NOMO-1 (cell line): ENCODE data around the gene C19orf12.

ENCODE experiments used
- DNase-seq, 2 experiments: peaks; one replicate each; lab custom pipeline; 2025; ENCODE audit not compliant: unreplicated experiment in 2 of 2; lab: John Stamatoyannopoulos, UW

C19orf12 gene

DNA sequence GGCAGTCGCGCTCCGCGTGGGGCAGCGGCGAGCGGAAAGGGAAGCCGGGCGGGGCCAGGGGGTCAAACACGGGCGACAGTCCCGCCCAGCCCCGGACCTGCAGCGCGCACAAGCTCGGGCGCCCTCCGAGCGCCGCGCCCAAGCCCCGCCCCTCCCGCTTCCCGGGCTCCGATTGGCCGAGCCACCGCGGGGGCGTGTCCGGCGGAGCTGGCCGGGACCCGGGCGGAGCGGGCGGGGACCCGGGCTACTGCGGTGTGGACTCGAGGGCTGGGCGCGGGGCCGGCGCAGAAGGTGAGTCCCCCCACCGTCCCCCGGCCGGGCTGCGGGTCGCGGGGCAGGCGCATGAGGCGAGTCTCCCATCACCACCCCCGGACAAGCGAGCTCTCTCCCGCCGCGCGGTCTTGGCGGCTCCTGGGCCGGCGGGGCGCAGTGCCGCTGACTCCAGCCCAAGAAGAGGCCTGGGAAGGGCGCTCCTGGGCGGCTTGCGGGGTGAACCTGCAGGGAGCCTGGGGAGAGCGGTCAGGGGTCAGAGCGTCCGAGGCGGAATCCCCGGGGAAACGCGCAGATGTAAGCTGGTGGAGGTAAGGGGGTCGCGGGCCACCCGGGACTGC lies 49.7 kb downstream of the C19orf12 start, which contains the start of gene PLEKHF1:
Gene PLEKHF1, plus strand, starts transcription at position 247 of the 611 bp plus-strand sequence. CDS start 8,379 bp downstream, outside the sequence.
- DNase-seq = peak; percentile 76 to 90

DNA sequence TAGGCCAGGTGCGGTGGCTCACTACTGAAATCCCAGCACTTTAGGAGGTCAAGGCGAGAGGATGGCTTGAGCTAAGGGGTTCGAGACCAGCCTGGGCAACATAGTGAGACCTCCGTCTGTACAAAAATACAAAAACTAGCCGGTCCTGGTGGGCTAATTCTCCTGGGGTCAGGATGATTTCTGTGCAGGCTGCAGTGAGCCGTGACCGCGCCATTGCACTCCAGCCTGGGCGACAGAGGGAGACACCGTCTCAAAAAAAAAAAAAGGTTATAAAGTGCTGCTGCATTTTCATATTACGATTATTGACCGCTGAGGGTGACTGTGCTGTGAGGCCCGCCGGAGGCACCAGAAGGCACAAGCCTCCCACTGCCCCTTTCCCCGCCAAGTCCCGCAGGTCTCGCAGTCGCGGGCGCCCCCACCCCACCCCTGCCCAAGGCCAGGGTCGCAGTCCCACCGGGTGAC lies 50.3 kb downstream of the C19orf12 start:
- DNase-seq = no peak

DNA sequence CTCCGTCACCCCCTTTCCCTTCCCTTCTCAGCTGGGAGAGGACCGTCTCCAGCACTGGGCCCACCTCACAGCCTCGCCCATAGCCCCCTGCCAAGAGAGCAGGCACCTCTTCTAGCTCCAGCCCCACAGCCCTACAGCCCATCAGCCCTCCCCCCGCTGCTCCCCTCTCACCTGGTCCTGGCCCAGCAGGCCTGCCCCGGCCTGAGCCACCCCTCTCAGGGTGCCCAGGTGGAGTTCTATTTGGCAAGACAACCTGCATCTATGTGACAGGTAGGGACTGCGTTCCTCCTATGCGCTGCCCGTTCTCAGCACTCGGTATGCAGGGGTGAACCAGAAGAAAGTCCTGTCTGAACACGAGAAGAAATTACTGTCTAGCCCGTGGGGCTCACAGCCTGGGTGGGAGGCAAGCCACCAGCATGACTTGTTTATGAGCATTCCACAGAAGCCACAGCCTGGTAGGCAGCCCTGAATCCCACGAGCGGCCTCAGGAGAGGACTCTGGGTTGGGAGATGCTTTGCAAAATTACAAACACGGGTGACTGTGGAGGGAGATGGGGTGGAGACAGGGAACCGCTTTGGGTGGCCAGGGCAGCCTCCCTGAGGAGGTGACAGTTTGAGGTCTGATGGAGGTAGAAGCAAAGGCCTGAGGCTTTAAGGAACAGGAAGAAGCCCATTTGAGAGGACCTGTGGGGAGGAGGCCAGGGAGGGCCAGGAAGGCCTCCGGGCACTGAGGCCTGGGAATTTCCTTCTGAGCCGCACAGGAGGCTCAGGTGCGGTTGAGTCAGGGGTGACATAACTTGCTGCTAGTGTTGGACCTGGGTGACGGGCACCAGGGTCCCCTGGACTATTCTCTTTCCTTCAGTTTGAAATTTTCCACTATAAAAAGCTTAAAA lies 51.0 kb downstream of the C19orf12 start:
- DNase-seq = no peak

DNA sequence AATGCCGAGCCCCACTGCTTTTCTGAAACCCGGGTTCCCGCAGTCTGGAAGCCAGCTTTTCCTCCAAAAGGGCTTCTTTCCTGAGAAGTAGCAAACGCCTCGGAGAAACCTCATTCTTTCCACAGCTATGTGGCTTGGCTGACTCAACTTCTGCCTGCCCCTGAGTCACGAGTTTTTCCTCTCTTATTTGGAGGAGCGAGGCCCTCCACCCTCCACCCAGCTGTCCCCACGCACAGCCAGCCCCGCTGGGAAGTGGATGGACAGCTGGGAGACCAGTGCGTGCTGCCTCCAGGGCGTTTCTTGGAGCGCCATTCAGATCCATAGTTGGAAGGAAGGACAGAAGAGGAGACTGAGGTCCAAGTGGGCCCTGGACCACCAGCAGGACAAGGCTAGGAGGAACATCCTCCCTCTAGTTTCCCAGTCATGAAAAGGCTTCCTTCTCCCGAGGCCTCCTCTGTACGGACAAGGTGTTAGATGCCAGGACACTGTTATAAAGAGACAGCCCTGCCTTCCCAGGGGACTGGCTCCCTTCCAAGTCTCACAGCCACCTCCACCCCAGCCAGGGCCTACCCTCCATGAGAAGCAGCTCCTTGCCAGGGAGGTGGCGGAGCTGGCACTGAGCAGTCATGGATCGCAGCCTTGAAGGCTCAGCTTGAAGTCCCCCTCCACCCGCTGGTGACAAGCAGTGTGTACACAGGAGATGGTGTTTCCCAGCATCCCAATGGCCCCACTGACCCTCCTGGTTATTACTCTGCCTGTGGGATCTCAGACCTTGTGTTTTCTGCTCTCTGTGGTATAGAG lies 52.3 kb downstream of the C19orf12 start:
- no peak for DNase-seq

DNA sequence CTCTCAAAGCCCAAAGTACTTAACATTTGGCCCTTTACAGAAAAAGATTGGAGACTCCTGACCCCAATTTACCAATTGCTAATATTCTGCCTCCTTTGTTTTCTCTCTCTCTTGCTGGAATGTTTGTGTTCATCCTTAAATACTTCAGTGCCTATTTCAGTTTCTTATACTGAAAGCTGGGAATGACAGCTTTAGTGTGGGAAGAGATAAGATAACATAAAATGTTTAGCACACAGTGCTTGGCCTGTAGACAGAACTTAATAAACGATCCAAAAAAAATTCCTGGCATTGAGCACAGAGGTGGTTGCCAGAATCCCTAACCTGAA lies 52.8 kb downstream of the C19orf12 start:
- no peak for DNase-seq

DNA sequence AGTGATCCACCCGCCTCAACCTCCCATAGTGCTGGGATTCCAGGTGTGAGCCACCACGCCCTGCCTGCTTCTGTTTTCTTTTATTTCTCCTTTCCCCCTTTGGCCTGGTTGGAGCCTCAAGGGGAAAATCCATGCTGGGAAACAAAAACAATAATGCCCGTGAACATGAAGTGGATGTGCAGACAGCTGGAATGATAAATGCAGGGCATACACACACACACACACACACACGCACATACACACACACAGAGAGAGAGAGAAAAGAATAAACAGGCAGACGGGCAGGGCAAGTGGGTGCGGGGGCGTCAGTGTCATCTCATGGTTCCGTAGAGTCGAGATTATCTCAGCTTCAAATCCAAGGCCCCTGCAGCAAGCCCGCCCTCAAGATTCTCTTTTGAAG lies 54.2 kb downstream of the C19orf12 start:
- no peak for DNase-seq

DNA sequence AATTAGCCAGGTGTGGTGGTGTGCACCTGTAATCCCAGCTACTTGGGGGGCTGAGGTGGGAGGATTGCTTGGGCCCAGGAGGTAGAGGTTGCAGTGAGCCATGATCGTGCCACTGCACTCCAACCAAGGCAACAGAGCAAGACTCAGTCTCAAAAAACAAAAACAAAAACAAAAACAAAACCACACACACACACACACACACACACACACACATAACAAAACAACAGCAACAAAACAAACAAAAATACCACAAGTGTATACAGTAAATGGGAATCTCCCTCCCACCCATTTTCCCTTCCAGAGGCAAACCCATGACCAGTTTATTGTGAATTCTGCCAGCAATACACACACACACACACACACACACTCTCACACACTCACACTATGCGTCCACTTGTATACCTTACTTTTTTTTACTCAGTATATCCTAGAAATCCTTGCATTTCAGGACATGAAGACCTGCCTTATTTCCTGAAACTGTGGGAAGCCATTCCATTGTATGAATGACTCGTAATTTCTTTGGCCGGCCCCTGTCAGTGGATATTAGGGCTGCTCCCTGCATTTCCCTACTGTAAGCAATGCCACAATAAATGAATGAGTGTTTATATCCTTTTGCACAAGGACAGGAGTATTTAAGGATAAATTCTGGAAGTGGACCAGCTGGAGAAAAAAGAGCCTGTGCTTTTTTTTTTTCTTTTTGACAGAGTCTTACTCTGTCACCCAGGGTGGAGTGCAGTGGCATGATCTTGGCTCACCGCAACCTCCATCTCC lies 56.7 kb downstream of the C19orf12 start:
- no peak for DNase-seq

DNA sequence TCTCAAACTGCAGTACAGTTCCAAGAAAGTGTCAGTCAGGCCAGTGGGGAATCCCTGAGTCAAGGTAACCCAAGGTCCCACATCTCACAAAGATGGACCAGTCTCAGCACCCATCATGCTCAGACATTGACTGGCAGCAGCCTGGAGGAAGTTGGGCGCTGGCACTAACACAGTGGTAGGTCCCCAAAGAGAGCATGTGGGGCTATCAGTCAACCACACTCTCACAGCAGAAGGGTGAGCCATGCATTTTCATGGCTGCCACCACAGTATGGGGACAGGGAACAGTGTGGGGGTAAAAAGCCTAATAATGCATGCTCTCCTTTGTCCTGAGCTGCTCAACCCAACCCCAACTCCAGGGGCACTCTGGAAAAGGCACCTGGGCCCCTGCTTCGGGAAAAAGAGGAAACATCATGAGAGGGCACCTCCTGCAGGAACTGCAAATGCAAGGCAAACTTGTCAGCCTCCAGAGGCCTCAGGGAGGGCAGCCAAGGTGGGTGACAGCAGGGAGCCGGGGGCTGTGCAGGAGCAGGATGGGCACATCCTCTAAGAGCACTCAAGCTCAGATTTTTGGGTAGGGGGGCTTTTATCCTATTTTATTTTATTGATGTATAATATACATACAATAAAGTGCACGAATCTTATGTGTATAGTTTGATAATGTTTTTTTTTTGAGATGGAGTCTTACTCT lies 59.3 kb downstream of the C19orf12 start:
- no peak for DNase-seq

DNA sequence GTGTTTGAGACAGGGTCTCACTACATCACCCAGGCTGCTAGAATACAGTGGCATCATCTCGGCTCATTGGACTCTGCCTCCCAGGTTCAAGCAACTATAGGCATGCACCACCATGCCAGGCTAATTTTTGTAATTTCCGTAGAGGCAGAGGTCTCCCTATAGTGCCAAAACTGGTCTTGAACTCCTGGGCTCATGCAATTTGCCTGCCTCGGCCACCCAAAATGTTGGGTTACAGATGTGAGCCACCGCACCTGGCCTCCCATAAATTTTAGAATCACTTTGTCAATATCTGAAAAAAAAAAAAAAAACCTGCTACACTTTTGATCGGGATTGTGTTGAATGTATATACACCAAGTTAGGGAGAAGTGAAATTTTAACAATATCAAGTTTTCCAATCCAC lies 61.7 kb downstream of the C19orf12 start:
- DNase-seq = no peak

DNA sequence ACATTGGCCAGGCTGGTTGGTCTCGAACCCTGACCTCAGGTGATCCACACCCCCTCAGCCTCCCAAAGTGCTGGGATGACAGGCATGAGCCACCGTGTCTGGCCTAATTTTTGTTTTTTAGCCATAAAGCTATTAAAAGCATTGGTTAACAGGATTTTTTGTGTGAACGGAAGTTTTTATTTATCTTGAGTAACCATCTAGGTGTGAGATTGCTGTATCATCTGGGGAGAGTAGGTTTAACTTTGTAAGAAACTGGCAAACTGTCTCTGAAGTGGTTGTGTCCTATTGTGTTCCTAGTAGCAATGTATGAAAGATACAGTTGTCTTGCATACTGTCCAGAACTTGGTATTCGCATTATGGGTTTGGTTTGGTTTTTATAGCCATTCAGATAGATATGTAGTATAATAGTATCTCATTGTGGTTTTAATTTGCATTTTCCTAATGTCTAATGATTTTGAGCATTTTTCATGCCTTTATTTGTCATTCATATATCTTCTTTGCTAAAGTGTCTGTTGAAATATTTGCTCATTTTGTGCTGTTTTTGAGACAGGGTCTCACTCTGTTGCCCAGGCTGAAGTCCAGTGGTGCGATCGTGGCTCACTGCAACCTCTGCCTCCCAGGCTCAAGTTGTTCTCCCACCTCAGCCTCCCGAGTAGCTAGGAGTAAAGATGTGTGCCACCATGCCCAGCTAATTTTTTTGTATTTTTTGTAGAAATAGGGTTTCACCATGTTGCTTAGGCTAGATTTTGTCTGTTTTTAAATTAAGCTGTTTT lies 63.3 kb downstream of the C19orf12 start:
- no peak for DNase-seq

DNA sequence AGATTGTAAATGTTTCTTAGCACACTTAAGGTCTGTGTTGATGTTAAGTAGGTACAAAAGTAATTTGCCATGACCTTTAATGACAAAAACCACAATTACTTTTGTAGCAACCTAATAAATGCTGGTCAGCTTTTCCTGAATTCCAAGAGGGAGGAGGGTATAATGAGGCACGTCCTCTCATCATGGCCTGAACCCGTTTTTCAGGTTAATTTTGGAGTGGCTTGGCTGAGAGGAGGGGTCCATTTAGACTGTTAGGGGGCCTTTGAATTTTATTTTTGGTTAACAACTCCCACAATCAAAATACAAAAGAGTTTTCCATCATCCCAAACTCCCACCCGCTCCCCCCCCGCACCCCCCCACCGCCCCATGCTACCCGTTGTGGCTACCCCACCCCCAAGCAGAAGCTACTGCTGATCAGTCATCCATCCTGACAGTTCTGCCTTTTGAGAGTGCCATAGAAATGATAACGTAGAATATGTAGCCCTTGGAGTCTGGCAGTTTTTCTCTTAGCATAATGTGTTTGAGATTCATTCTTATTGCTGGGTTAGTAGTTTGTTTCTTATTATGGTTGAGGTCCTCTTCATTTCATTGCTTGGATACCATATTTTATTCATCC lies 64.2 kb downstream of the C19orf12 start:
- no peak for DNase-seq
